ENCODE results near the gene ZNF398. TPM values are rescaled to one million over a fixed set of nuclear protein-coding genes. Genes with fewer than 3 reads are reported as not detected.

Gene ZNF398
- total and polyA plus RNA-seq, 3 donors from 2014 or later: 25.3 to 35.3 (median 29.4) TPM

DNA sequence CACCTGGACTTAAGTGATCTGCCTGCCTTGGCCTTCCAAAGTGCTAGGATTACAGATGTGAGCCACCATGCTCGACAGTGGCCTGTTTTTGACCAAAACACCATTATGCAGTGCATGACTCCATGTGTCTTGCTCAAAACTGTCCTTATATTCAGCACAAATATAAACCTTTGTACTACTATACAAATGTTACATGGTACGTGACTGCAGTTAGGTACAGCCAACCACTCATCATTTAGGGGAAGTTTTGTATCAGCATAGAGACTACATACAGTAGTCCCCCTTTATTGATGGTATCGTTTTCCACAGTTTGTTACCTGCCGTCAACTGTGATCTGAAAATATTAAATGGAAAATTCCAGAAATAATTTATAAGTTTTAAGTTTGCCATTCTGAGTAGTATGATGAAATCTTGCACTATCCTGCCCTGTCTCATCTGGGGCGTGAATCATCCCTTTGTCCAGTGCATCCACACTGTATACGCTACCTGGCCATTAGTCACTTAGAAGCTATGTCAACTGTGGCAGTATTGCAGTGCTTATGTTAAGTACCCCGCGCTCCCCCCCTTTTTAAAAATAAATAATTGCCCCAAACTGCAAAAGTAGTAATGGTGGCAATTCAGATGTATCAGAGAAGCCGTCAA is 24.8 kb downstream of the ZNF398 start:
- intact Hi-C loops (cut with DNase I; ENCODE audit: low total_unique reads): no loop called here
- no peak for DNase-seq
- Histone ChIP-seq H3K4me3 (no peak overlapping the region), H3K36me3 (ENCODE audit: low read depth, missing control alignments) (no peaks in the 10 kb centered on the region), H3K9me3 (no peaks in the 10 kb centered on the region), H3K27ac (no peak overlapping the region), H3K27me3 (no peaks in the 10 kb centered on the region), H3K4me1 (no peaks in the 10 kb centered on the region)
- TF ChIP-seq POLR2A (IDR thresholded peaks at IDR 0.05): no peak
- TF ChIP-seq, protein P1, sequence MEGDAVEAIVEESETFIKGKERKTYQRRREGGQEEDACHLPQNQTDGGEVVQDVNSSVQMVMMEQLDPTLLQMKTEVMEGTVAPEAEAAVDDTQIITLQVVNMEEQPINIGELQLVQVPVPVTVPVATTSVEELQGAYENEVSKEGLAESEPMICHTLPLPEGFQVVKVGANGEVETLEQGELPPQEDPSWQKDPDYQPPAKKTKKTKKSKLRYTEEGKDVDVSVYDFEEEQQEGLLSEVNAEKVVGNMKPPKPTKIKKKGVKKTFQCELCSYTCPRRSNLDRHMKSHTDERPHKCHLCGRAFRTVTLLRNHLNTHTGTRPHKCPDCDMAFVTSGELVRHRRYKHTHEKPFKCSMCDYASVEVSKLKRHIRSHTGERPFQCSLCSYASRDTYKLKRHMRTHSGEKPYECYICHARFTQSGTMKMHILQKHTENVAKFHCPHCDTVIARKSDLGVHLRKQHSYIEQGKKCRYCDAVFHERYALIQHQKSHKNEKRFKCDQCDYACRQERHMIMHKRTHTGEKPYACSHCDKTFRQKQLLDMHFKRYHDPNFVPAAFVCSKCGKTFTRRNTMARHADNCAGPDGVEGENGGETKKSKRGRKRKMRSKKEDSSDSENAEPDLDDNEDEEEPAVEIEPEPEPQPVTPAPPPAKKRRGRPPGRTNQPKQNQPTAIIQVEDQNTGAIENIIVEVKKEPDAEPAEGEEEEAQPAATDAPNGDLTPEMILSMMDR (IDR thresholded peaks at IDR 0.05): no peak
- 83 to 85% methylated on average over 9 of the region's 9 CpGs for WGBS, 2 donors

DNA sequence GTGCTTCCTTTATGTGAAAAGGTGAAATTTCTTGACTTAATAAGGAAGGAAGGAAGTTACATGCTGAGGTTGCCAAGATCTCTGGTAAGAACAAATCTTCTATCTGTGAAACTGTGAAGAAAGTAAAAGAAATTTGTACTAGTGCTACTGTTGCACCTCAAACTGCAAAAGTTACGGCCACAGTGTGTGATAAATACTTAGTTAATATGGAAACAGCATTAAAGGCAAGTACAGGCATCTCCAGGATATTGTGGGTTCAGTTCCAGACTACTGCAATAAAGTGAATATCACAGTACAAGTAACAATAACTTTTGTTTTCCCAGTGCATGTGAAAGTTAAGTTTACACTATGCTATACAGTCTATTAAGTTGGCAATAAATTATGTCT is 25.3 kb downstream of the ZNF398 start:
- Histone ChIP-seq H3K4me3 (no peak overlapping the region), H3K27ac (no peak overlapping the region), H3K4me1 (no peaks in the 10 kb centered on the region), H3K27me3 (no peaks in the 10 kb centered on the region), H3K36me3 (ENCODE audit: low read depth, missing control alignments) (no peaks in the 10 kb centered on the region), H3K9me3 (no peaks in the 10 kb centered on the region)
- DNase-seq: no peak
- no peak for TF ChIP-seq POLR2A (IDR thresholded peaks at IDR 0.05)
- TF ChIP-seq, protein P1 (IDR thresholded peaks at IDR 0.05): no peak
- WGBS, 2 donors: 85 to 98% methylated on average over 1 of the region's 1 CpG
- intact Hi-C loops (cut with DNase I; ENCODE audit: low total_unique reads): no loop called here

DNA sequence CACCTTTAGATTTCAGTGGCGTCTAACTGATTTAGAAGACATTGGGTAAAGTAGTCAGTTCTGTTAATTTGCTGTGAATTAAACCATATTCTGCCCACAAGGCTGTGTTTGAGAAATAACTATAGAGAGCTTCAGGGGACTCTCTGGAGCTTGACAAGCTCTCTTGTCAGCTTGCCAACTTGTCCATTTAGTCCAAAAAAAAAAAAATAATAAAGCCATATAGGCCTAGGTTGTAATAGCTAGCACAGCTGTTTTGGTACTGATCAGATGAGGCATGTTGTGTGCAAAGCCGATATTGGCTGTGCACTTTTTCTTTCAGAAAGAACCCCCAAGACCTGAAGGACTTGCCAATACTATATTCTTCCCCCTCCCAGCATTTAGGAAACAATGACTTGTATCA is 27.9 kb downstream of the ZNF398 start:
- WGBS, 2 donors: 95 to 98% methylated on average over 2 of the region's 2 CpGs
- intact Hi-C loops (cut with DNase I; ENCODE audit: low total_unique reads): no loop called here
- H3K36me3 ChIP-seq (ENCODE audit: low read depth, missing control alignments): no peaks in the 10 kb centered on the region

DNA sequence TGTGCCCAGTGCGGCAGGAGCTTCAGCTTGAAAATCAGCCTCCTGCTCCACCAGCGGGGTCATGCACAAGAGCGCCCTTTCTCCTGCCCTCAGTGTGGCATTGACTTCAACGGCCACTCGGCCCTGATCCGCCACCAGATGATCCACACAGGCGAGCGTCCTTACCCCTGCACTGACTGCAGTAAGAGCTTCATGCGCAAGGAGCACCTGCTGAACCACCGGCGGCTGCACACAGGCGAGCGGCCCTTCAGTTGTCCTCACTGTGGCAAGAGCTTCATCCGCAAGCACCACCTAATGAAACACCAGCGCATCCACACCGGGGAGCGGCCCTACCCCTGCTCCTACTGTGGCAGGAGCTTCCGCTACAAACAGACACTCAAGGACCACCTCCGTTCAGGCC is 32.0 kb downstream of the ZNF398 start:
- H3K9me3 ChIP-seq: no peaks in the 10 kb centered on the region
- TF ChIP-seq, protein P1 (IDR thresholded peaks at IDR 0.05): no peak
- no peak for TF ChIP-seq POLR2A (IDR thresholded peaks at IDR 0.05)

More for the DNA sequence above, 27.9 kb downstream of the ZNF398 start:
- TF ChIP-seq, protein P1 (IDR thresholded peaks at IDR 0.05): no peak
- TF ChIP-seq POLR2A (IDR thresholded peaks at IDR 0.05): no peak
- H3K27ac ChIP-seq: no peak overlapping the region
- no peak overlapping the region for H3K4me3 ChIP-seq
- no peaks in the 10 kb centered on the region for H3K9me3 ChIP-seq
- H3K4me1 ChIP-seq: no peaks in the 10 kb centered on the region
- DNase-seq: no peak
- H3K27me3 ChIP-seq: no peaks in the 10 kb centered on the region

More for the DNA sequence above, 32.0 kb downstream of the ZNF398 start:
- no peaks in the 10 kb centered on the region for H3K4me1 ChIP-seq
- H3K4me3 ChIP-seq: no peak overlapping the region
- no peaks in the 10 kb centered on the region for H3K27me3 ChIP-seq
- no peak overlapping the region for H3K27ac ChIP-seq
- intact Hi-C loops (cut with DNase I; ENCODE audit: low total_unique reads): no loop called here
- 95% methylated on average over 17 to 19 of the region's 19 CpGs for WGBS, 2 donors
- no peaks in the 10 kb centered on the region for H3K36me3 ChIP-seq (ENCODE audit: low read depth, missing control alignments)
- DNase-seq: no peak
